GM12878 (cell line): ENCODE measurements around the gene CHST8. TPM values are rescaled to one million over a fixed set of nuclear protein-coding genes. Genes with fewer than 3 reads are reported as not detected.

ENCODE experiments used
- polyA plus RNA-seq, 11 experiments: library from polyadenylated mRNA; depleted of rRNA in 4 of 11; unstranded in 6 of 11; stranded (reverse) in 5 of 11; fragments of >200 nt; fragmentation: Nextera tagmentation in 4 of 11; fragmentation: Illumina TruSeq in 1 of 11; extraction: Ambion mirVana in 4 of 11; extraction: Trizol in 1 of 11; gene quantifications; 1 replicate in 1 of 11; 2 replicates in 10 of 11; pipeline versions ENCODE4 v1.2.1 to v1.2.3, GENCODE V29; 2011 to 2016; ENCODE audit warnings: inconsistent platforms in 2 of 11, missing spikeins in 2 of 11, low read depth in 1 of 11
- total RNA-seq, 4 experiments: library from RNA; depleted of rRNA in 3 of 4; stranded (reverse); fragments of >200 nt in 3 of 4; fragmentation: Illumina TruSeq in 1 of 4; extraction: Trizol in 1 of 4; gene quantifications; 2 replicates each; pipeline versions ENCODE4 v1.2.1 to v1.2.3, GENCODE V29; 2013 to 2021

The CHST8 gene
- total and polyA plus RNA-seq, 10 of the 15 experiments (the other 5 are each of a cell fraction or from before 2014, with no cell fraction given), result 0.06 TPM; not detected in 9

Other genes with a start within 250 kb of the CHST8 start
- 19.7 and 22.8 TPM in 2 replicates for gene CEBPG, start 248.2 kb upstream of the CHST8 start, total RNA-seq (2014; rRNA removed)
- 20.6 and 21.2 TPM in 2 replicates for gene CEBPG, start 248.2 kb upstream of the CHST8 start, total RNA-seq (2014; rRNA removed; fragmentation: Illumina TruSeq; extraction: Trizol)
- 19.6 and 20.3 TPM in 2 replicates for gene CEBPG, start 248.2 kb upstream of the CHST8 start, total RNA-seq (2021)
- gene CEBPG, start 248.2 kb upstream of the CHST8 start, polyA plus RNA-seq (2011; rRNA removed), result 20.8 and 30.4 TPM in 2 replicates
- gene CEBPG, start 248.2 kb upstream of the CHST8 start, polyA plus RNA-seq (2014; fragmentation: Illumina TruSeq; extraction: Trizol), result 19.6 and 20.9 TPM in 2 replicates
- gene CEBPG, start 248.2 kb upstream of the CHST8 start, polyA plus RNA-seq (2014; fragmentation: Nextera tagmentation; extraction: Ambion mirVana), result 1 to 10 TPM; 5.2 to 8.1 TPM
- gene CEBPG, start 248.2 kb upstream of the CHST8 start, polyA plus RNA-seq (2014; rRNA removed), result 16.2 and 19.4 TPM in 2 replicates
- 10 to 100 TPM; 21.6 to 22.4 TPM for gene CEBPG, start 248.2 kb upstream of the CHST8 start, polyA plus RNA-seq (2016; fragmentation: Nextera tagmentation; extraction: Ambion mirVana)
- gene PEPD, start 100.2 kb upstream of the CHST8 start, total RNA-seq (2014; rRNA removed), result 17.9 and 20.2 TPM in 2 replicates
- gene PEPD, start 100.2 kb upstream of the CHST8 start, total RNA-seq (2014; rRNA removed; fragmentation: Illumina TruSeq; extraction: Trizol), result 14.8 and 17.0 TPM in 2 replicates
- 27.5 and 28.9 TPM in 2 replicates for gene PEPD, start 100.2 kb upstream of the CHST8 start, total RNA-seq (2021)
- 19.0 and 20.1 TPM in 2 replicates for gene PEPD, start 100.2 kb upstream of the CHST8 start, polyA plus RNA-seq (2011; rRNA removed)
- 14.5 and 20.1 TPM in 2 replicates for gene PEPD, start 100.2 kb upstream of the CHST8 start, polyA plus RNA-seq (2014; fragmentation: Illumina TruSeq; extraction: Trizol)
- gene PEPD, start 100.2 kb upstream of the CHST8 start, polyA plus RNA-seq (2014; fragmentation: Nextera tagmentation; extraction: Ambion mirVana), result 1 to 10 TPM; 1.4 to 6.1 TPM
- gene PEPD, start 100.2 kb upstream of the CHST8 start, polyA plus RNA-seq (2014; rRNA removed), result 40.3 and 42.3 TPM in 2 replicates
- 10 to 100 TPM; 51.8 to 52.0 TPM for gene PEPD, start 100.2 kb upstream of the CHST8 start, polyA plus RNA-seq (2016; fragmentation: Nextera tagmentation; extraction: Ambion mirVana)
- gene KCTD15, start 174.9 kb downstream of the CHST8 start, total RNA-seq (2014; rRNA removed), result not detected in 2 replicates
- gene KCTD15, start 174.9 kb downstream of the CHST8 start, total RNA-seq (2014; rRNA removed; fragmentation: Illumina TruSeq; extraction: Trizol), result not detected in 2 replicates
- gene KCTD15, start 174.9 kb downstream of the CHST8 start, total RNA-seq (2021), result 0.11 TPM in 1 of 2 replicates, not detected in the other
- not detected in 2 replicates for gene KCTD15, start 174.9 kb downstream of the CHST8 start, polyA plus RNA-seq (2011; rRNA removed)
- not detected in 2 replicates for gene KCTD15, start 174.9 kb downstream of the CHST8 start, polyA plus RNA-seq (2014; fragmentation: Illumina TruSeq; extraction: Trizol)
- not detected for gene KCTD15, start 174.9 kb downstream of the CHST8 start, polyA plus RNA-seq (2014; fragmentation: Nextera tagmentation; extraction: Ambion mirVana)
- gene KCTD15, start 174.9 kb downstream of the CHST8 start, polyA plus RNA-seq (2014; rRNA removed), result not detected in 2 replicates
- gene KCTD15, start 174.9 kb downstream of the CHST8 start, polyA plus RNA-seq (2016; fragmentation: Nextera tagmentation; extraction: Ambion mirVana), result not detected